HG03060 (cell line): ENCODE results near the gene SPARCL1.
"Not testable (repeated sequence)": the region's sequence is repeated elsewhere in the genome, so short reads cannot be mapped to it uniquely, and the experiment has no call there.

Source experiments
- ATAC-seq: cut with Tn5 transposase; IDR thresholded peaks from one replicate; pipeline ENCODE4 v1.9.1; 2021; ENCODE audit warnings: low read depth, moderate number of reproducible peaks; ENCODE audit not compliant: unreplicated experiment

The SPARCL1 gene, protein sequence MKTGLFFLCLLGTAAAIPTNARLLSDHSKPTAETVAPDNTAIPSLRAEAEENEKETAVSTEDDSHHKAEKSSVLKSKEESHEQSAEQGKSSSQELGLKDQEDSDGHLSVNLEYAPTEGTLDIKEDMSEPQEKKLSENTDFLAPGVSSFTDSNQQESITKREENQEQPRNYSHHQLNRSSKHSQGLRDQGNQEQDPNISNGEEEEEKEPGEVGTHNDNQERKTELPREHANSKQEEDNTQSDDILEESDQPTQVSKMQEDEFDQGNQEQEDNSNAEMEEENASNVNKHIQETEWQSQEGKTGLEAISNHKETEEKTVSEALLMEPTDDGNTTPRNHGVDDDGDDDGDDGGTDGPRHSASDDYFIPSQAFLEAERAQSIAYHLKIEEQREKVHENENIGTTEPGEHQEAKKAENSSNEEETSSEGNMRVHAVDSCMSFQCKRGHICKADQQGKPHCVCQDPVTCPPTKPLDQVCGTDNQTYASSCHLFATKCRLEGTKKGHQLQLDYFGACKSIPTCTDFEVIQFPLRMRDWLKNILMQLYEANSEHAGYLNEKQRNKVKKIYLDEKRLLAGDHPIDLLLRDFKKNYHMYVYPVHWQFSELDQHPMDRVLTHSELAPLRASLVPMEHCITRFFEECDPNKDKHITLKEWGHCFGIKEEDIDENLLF

DNA sequence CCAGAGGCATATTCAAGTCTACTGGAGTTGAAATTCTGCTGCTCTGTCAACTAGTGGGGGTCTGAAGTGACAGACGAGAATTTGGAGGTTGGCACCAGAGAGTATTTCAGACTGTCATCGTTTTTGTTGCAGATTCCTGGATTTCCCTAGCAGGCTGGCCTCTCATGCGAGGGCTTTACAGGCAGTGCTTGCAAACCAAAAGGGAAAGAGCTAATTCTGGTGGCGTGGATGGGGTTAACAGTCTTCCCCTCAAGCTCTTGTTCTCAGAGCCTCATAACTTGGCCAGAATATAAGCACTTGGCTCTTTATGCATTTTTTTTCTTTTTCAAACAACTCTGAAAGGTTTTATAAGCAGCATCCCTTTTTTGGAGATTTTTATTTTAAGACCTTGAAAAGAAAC is at the start of gene SPARCL1:
SPARCL1 (minus strand) TSS at position 190 of the 400 bp plus-strand sequence. CDS start 29,802 bp downstream, outside the sequence.
- no peak for ATAC-seq

DNA sequence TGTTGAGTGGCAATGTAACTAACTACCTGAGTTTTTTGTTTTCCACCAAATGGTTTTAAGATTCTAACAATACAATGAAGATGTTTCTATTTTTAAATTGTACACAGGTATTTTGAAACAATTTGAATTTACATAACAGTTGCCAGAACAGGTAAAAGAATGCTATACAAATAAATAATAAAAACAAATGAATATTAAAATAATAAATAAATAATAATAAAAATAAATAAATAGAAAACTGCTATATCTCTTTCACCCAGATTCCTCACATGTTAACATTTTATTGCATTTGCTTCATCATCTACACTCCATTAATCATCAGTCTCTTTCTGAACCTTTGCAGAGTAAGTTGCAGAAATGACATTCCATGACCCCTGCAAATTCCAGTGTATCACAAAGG is 46.8 kb upstream of the SPARCL1 start:
- no peak for ATAC-seq

- ATAC-seq = no peak
Measured at GRCh38 chr4:87575408-87575807, 46.2 kb upstream of the SPARCL1 start.

- ATAC-seq = no peak
Measured at GRCh38 chr4:87574996-87575395, 45.8 kb upstream of the SPARCL1 start.

DNA sequence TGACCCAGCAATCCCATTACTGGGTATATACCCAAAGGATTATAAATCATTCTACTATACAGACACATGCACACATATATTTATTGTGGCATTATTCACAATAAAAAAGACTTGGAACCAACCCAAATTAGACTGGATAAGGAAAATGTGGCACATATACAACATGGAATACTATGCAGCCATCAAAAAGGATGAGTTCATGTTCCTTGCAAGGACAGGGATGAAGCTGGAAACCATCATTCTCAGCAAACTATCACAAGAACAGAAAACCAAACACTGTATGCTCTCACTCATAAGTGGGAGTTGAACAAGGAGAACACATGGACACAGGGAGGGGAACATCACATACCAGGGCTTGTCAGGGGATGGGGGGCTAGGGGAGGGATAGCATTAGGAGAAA is 45.2 kb upstream of the SPARCL1 start:
- ATAC-seq = not testable (repeated sequence)

DNA sequence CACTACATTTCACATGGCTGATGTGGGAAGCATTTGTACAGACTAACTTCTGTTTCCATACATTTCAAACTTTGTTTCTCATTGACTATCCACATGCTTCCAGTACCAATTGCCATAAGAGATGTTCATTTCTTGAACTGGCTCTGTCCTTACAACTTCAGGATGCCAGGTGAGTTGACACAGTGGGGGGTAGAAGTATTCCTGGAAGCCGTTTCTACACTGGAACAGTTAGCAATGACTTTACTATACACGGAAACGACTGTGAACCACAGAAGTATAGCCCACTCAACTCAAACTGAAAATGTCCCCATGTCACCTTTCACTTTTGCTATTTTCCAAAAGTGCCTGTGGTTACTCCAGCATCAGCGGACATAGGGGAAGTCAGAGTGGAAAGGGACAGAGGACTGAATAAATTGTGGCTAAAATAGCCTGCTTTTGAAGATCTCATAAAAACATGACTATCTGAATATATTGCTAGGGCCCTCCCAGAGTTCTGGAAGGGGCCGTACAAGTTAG is 41.2 kb upstream of the SPARCL1 start:
- no peak for ATAC-seq

DNA sequence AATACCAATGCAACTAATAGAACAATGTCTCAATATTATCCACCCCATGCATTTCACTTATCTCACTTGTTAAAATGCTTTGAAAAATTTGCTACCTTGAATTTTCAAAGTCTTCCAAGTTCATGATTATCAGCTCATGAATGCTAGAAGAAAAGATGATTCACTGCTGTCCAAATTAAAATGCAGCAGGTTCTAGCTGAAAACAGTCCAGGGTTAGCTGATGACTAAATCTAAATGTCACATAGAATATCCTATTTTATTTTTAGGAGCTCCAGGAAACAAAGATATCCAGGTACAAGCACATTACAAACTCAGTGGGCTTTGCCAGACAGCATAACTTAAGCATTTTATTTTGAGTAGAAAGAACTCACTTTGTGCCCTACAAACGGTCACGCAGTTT is 38.0 kb upstream of the SPARCL1 start:
- ATAC-seq = no peak

DNA sequence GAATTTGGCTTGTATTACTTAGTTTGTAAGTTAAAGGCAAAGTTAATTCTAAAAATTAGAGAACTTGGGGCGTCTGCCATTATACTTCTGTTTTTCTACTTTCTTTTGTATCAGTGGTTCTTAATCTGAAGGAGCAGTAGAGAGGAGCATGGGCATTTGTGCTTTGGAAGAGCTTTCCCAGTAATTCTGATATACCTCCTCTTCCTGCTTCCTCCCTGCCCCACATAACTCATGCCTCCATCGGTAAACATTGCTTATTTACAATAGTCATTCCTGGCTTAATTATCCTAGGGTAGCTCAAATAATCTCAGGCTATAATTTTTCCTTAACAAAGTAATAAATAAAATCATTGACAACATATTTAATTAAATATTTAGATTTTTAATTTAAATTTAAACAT is 37.1 kb upstream of the SPARCL1 start:
- ATAC-seq = no peak

DNA sequence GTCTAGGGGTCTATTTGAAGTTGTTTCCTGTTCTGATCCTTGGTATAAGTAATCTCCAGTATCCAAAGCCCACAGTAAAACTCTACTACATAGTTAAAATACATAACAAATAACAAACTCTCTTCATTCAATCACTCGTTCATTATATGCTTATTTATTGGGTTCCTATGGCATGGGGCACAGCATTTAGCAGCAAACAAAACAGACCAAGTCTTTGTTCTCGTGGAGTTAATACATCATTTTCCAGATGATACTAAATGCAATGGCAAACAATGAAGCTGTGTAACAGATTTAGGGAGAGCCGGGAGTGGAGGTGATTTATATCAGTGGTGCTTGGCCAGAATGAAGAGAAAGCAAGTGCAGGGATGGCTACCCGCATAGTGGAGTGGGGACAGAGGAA is 36.6 kb upstream of the SPARCL1 start:
- no peak for ATAC-seq

- no peak for ATAC-seq
Measured at GRCh38 chr4:87560802-87561201, 31.6 kb upstream of the SPARCL1 start.

GRCh38 chr4:87559090-87559837 is 30.1 kb upstream of the SPARCL1 start:
- ATAC-seq = peak; percentile 92

DNA sequence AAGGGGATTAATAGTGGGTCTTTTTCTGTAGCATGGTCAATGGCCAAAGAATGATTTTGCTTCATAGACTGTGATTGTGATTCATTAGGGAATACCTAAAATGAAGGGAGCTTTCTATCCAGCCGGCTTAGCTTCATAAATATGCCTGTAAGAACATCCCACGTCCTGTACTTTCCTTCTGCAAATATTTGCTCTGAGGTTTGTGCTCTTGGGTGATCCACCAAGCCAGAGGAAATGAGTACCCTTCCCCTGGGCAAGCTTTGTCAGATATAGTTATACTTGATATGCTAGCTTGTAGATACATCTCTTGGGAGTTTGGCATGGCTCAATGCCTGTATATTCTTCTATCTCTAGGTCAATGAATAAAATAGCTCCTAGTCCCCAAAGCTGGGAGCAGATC is 28.2 kb upstream of the SPARCL1 start:
- no peak for ATAC-seq

DNA sequence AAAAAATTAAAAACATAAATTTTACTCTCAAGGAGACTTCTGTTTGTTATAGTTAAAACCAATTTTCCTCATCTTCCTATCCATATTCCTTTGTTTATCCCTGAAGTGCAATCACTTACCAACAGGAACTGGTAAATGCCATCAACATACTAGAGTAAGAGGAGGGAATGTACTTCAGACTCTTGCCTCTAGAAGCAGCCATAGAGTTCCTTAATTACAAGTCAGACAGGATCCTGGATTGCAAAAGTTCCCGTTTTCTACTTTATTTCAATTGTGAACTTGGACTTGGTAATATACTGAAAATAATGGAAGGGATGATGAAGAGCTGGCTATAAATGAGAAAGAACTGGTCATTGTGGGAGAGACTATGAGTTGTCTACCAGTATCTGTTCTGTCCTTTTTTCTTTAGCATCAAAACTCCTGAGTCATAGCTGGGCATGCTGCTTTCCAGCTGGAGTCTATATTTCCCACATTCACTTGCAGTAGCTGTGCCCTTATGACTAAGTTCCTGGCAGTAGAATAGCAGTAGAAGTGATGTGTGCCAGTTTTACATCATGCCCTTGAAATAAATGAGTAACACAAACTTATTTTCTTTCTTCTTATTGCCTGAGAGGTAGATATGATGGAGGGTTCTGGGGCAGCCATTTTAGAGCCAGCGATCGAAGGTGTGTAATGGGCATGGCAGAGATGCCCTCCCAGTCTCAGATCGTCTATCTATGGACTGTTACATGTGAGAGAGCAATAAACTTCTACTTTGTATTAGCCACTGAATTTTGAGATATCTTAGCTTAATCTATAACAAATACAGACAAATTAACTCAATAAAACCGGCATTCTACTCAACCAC is 26.8 kb upstream of the SPARCL1 start:
- no peak for ATAC-seq

- no peak for ATAC-seq
Measured at GRCh38 chr4:87553182-87553581, 24.0 kb upstream of the SPARCL1 start.

GRCh38 chr4:87551361-87551760 is 22.2 kb upstream of the SPARCL1 start:
- no peak for ATAC-seq

- ATAC-seq = no peak
Measured at GRCh38 chr4:87547016-87547708, 18.0 kb upstream of the SPARCL1 start.

GRCh38 chr4:87545052-87545451 is 15.9 kb upstream of the SPARCL1 start:
- no peak for ATAC-seq

DNA sequence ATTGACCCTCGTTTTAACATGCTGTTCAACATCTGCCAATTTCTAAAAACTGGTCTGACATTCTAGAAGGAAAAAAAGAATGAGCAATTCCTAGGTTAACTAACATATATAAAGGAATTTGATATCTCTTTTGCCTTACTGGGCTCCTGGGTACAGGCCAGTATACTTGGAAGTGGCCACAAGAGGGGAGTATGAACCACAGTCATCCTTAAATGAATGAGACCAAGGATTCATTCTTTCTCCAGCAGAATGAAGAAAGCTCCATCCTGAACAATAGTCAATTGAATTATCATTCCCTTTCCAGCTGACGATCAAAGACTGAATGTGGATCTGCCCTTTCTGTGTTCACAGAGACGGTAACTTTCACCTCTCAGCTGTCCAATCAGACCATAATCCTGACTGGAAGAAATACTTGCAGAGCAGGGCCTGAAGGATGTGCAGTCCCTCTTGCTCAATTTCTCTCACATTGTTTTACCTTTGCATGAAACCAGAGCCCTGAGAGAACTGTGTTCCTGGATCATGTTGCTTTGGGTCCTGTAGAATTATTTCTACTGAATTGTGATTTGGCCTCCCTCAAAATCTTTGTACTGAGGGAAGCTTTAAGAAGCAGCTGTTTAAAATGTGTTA is 14.8 kb upstream of the SPARCL1 start:
- ATAC-seq = no peak

DNA sequence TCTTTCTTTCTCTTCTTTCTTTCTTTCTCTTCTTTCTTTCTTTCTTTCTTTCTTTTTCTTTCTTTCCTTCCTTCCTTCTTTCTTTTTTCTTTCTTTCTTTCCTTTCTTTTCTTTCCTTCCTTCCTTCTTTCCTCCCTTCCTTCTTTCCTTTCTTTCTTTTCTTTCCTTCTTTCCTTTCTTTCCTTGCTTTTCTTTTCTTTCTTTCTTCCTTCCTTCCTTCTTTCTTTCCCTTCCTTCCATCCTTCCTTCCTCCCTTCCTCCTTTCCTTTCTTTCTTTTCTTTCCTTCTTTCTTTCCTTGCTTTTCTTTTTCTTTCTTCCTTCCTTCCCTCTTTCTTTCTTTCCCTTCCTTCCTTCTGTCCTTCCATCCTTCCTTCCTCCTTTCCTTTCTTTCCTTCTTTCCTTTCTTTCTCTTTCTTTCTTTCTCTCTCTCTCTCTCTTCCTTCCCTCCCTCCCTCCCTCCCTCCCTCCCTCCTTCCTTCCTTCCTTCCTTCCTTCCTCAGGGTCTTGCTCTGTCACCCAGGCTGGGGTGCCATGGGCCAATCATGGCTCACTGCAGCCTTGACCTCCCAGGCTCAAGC is 13.6 kb upstream of the SPARCL1 start:
- ATAC-seq = no peak
